ENCODE data around the gene NTNG2. TPM values are rescaled to one million over a fixed set of nuclear protein-coding genes. Genes with fewer than 3 reads are reported as not detected.

The NTNG2 gene
- total and polyA plus RNA-seq, 2 of the 13 experiments (the other 11 are each of a cell fraction or from before 2014, with no cell fraction given) = 0.02 to 0.36 TPM

DNA sequence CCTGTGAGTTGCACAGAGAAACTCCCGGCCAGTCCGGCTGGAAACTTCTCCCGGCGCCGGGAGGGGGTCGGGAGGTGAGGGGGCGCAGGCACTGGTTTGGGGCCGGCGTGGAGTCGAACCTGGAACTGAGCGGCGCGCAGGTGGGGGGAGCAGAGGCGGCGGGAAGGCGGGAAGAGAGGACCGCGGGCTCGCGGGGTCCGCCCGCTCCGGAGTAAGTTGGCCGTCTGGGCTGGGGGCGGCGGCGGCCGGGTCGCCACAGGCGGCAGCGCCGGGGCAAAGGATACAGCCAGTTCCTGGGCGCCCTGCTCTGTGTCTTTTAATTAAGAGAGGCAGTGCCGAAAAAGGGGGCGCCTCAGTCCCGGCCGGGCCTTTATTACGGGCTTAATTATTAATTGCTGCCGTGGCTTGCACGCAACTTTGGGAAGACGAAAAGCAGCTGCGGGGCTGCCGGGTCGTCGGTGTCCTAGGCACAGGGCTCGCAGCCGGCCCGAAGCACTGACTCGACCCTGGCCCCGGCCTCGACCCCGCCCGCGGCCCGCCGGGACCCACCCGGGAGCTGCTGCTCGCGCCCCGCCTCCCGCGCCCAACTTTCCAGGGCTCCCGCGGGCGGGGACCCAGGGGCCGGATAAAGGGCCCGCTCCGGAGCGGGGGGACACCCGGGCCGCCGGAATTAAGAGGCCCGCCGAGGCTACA is 1.1 kb downstream of the NTNG2 start:
- Histone ChIP-seq H3K27ac (ENCODE audit: extremely low read length, insufficient read depth, low read length) (no peak overlapping the region), H3K9ac (ENCODE audit: insufficient read depth, low read depth, low read length) (no peak overlapping the region), H2AFZ (ENCODE audit: low read length) (no peak overlapping the region), H3K4me3 (replicated peaks in 1 of 3; ENCODE audit: insufficient read depth in 1 of 3, low read depth in 2 of 3, low read length in 3 of 3) (peak overlapping the region in 1 of 3 experiments; percentile 50; a peak in 2 of 6 replicates), H3K4me1 (ENCODE audit: insufficient read depth, low read length) (peaks cover 7% of the 10 kb centered on the region), H3K4me2 (ENCODE audit: low read depth, low read length) (peak overlapping the region; percentile 67), H3K36me3 (replicated peaks in 1 of 2; ENCODE audit: control insufficient read depth in 1 of 2, insufficient read depth in 2 of 2, low read length in 2 of 2) (no peaks in the 10 kb centered on the region), H3K79me2 (ENCODE audit: insufficient read depth, low read length) (no peaks in the 10 kb centered on the region), H4K20me1 (ENCODE audit: insufficient read depth, low read length) (peaks cover 17% of the 10 kb centered on the region; the same call in 1 of the 2 replicates), H3K27me3 (ENCODE audit: control insufficient read depth in 1 of 2, insufficient read depth in 2 of 2, low read length in 2 of 2) (peaks cover 10 to 93% of the 10 kb centered on the region in 2 experiments), H3K9me3 (ENCODE audit: low read length) (no peaks in the 10 kb centered on the region)
- peak; percentile 19; the same call in 2 of the 3 replicates for ATAC-seq
- no peak for DNase-seq (ENCODE audit: low spot score)
- in situ Hi-C loops (cut with HindIII; ENCODE audit: extremely low pct_ligation_motif_present, low pct_unique_long_range_greater_than_20kb) (no loop called here), intact Hi-C loops (cut with micrococcal nuclease; ENCODE audit: unreplicated experiment) (no loop called here)
- POLR2A ChIA-PET = no interaction called here
- CTCF ChIA-PET (ENCODE audit: low intra/inter-chr PET ratio, low total read pairs) = no interaction called here
- WGBS (ENCODE audit: low lambda C conversion rate) = 0% methylated on average over 5 of the region's 74 CpGs
- TF ChIP-seq, protein P1, sequence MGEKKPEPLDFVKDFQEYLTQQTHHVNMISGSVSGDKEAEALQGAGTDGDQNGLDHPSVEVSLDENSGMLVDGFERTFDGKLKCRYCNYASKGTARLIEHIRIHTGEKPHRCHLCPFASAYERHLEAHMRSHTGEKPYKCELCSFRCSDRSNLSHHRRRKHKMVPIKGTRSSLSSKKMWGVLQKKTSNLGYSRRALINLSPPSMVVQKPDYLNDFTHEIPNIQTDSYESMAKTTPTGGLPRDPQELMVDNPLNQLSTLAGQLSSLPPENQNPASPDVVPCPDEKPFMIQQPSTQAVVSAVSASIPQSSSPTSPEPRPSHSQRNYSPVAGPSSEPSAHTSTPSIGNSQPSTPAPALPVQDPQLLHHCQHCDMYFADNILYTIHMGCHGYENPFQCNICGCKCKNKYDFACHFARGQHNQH (CRISPR knock-in tag; IDR thresholded peaks at IDR 0.05) = no peak
- TF ChIP-seq EZH2 (conservative IDR thresholded peaks at IDR 0.05; ENCODE audit: low read depth, low read length) (peak; percentile 76; the same call in 1 of the 2 replicates), ZNF605 (CRISPR knock-in tag; IDR thresholded peaks at IDR 0.05) (no peak), RBAK (CRISPR knock-in tag; IDR thresholded peaks at IDR 0.05) (no peak), ZC3H13 (CRISPR knock-in tag; IDR thresholded peaks at IDR 0.05) (no peak), MTF2 (CRISPR knock-in tag; IDR thresholded peaks at IDR 0.05; ENCODE audit: borderline replicate concordance) (peak; percentile 28; the same call in 1 of the 2 replicates)
- no peak for FAIRE-seq
- BruUV-seq (replicated peaks) = no TSS peak

DNA sequence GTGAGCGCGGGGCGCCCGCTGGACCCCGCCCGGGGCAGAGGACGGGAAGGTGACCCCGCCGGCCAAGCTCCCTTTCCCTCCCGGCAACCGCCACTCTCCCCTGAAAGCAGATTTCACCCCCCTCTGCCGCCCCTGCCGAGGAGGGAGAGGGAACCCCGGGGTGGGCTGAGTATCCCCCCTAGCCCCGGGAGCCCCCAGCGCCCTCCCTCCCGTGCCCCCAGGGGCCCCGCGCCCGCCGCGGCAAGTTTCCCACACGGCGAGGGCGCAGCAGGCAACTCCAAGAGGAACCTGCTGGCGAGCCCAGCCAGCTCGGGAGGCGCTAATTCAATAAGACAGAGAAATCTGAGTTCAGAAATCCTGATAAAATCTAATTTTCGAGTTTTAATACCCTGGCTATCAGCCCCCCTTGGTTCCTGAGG is 1.6 kb downstream of the NTNG2 start:
- in situ Hi-C loops (cut with HindIII; ENCODE audit: extremely low pct_ligation_motif_present, low pct_unique_long_range_greater_than_20kb) = no loop called here
- WGBS (ENCODE audit: low lambda C conversion rate) = 7% methylated on average over 9 of the region's 29 CpGs
- TF ChIP-seq, protein P2, sequence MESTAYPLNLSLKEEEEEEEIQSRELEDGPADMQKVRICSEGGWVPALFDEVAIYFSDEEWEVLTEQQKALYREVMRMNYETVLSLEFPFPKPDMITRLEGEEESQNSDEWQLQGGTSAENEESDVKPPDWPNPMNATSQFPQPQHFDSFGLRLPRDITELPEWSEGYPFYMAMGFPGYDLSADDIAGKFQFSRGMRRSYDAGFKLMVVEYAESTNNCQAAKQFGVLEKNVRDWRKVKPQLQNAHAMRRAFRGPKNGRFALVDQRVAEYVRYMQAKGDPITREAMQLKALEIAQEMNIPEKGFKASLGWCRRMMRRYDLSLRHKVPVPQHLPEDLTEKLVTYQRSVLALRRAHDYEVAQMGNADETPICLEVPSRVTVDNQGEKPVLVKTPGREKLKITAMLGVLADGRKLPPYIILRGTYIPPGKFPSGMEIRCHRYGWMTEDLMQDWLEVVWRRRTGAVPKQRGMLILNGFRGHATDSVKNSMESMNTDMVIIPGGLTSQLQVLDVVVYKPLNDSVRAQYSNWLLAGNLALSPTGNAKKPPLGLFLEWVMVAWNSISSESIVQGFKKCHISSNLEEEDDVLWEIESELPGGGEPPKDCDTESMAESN (CRISPR knock-in tag; conservative IDR thresholded peaks at IDR 0.05) = no peak
- TF ChIP-seq ZNF703 (CRISPR knock-in tag; IDR thresholded peaks at IDR 0.05; ENCODE audit: borderline replicate concordance) = no peak
- TF ChIP-seq ZBTB7B (CRISPR knock-in tag; IDR thresholded peaks at IDR 0.05) = no peak
- TF ChIP-seq MATR3 (CRISPR knock-in tag; IDR thresholded peaks at IDR 0.05) = no peak

More for the DNA sequence above, 1.6 kb downstream of the NTNG2 start:
- intact Hi-C loops (cut with micrococcal nuclease; ENCODE audit: unreplicated experiment) = no loop called here
- ATAC-seq (no peak), DNase-seq (ENCODE audit: low spot score) (no peak), FAIRE-seq (no peak)
- peaks cover 7% of the 10 kb centered on the region for H3K4me1 ChIP-seq (ENCODE audit: insufficient read depth, low read length)
- peaks cover 17% of the 10 kb centered on the region; the same call in 1 of the 2 replicates for H4K20me1 ChIP-seq (ENCODE audit: insufficient read depth, low read length)
- H3K9me3 ChIP-seq (ENCODE audit: low read length) = no peaks in the 10 kb centered on the region
- H2AFZ ChIP-seq (ENCODE audit: low read length) = no peak overlapping the region
- no peak overlapping the region for H3K27ac ChIP-seq (ENCODE audit: extremely low read length, insufficient read depth, low read length)
- no peak overlapping the region for H3K4me3 ChIP-seq (replicated peaks in 1 of 3; ENCODE audit: insufficient read depth in 1 of 3, low read depth in 2 of 3, low read length in 3 of 3)
- H3K4me2 ChIP-seq (ENCODE audit: low read depth, low read length) = no peak overlapping the region
- no peak overlapping the region for H3K9ac ChIP-seq (ENCODE audit: insufficient read depth, low read depth, low read length)
- H3K36me3 ChIP-seq (replicated peaks in 1 of 2; ENCODE audit: control insufficient read depth in 1 of 2, insufficient read depth in 2 of 2, low read length in 2 of 2) = no peaks in the 10 kb centered on the region
- ChIA-PET CTCF (ENCODE audit: low intra/inter-chr PET ratio, low total read pairs) (no interaction called here), POLR2A (no interaction called here)
- BruUV-seq (replicated peaks) = no TSS peak
- H3K79me2 ChIP-seq (ENCODE audit: insufficient read depth, low read length) = no peaks in the 10 kb centered on the region
- H3K27me3 ChIP-seq (ENCODE audit: control insufficient read depth in 1 of 2, insufficient read depth in 2 of 2, low read length in 2 of 2) = peaks cover 12 to 93% of the 10 kb centered on the region in 2 experiments

Measured in HepG2 (cell line).